ENCODE results near the gene NF1.
"Not testable (repeated sequence)": the region's sequence is repeated elsewhere in the genome, so short reads cannot be mapped to it uniquely, and the experiment has no call there.

Gene NF1

DNA sequence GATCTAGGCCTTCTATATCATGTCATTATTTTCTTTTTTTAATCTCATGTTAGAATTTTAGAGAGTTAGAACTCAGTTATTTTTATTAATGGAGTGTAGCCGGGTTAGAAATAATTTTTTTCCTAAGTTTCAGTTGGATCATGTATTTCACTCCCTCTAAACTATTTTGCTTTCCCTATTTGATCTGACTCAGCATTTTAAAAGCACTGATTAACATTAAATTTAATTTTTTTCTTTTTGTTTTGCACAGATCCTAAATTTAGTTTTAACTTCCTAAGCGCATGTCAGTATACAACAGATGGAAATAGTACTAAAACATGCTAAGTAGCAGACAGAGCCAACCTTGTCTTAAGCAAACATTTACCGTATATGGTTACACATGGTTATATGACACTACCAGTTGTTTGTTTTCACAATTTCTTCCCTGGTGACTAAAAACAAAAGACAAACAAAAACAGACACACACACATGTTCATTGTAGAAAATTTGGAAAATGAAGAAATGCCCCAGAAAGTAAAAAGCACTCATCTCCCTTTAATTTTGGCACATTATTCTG is 263.1 kb downstream of the NF1 start:
- no peak for DNase-seq

DNA sequence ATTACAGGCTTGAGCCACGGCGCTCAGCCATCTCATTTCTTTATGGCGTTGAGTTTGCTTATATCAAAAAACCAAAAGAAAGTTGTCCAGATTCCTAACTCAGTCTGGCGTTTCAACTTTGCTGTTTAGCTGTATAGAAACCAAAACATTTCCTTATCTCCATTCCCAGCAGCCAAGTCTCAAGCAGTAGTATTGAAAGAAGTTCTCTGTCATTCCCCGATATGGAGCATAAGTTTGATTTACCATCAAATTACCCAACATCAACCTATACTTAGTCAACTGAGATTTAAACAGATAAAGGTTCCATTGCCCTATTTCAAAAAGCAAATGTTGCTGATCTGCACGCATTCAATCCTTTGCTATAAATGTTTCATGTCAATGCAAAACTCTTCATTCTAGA is 269.2 kb downstream of the NF1 start:
- DNase-seq, result no peak

DNA sequence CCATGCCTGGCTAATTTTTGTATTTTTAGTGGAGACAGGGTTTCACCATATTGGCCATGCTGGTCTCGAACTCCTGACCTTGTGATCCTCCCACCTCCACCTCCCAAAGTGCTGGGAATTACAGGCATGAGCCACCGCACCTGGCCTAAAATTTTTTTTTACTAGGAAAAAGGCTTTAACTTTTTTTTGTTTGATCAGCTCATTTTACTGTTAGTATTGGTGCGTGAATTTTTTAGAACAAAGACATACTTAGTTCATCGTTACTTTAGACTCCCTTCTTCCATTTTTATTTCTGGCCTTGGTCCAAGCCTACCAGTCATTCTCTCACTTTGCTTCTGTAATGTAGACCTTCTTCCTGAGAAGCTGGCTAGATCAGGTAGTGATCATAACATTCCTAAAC is 271.3 kb downstream of the NF1 start:
- DNase-seq, result no peak

DNA sequence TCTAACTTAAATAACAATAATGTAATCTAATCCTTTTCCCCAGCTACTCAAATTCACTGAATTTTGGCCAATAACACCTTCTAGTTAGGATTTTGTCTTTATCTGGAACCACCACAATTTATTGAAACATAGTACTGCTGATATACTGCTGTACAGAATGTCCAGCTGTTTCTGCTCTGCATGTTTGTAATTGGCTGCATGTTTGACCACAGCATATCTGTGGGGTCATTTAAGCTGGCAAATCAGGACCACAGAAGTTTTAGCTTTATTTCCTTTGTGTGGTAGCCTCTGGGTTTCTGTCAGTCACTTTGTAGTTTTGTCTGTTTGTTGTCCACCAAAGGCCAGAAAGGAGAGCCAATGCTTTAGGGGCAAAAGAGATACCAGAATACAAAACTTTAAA is 274.5 kb downstream of the NF1 start:
- DNase-seq, result no peak

DNA sequence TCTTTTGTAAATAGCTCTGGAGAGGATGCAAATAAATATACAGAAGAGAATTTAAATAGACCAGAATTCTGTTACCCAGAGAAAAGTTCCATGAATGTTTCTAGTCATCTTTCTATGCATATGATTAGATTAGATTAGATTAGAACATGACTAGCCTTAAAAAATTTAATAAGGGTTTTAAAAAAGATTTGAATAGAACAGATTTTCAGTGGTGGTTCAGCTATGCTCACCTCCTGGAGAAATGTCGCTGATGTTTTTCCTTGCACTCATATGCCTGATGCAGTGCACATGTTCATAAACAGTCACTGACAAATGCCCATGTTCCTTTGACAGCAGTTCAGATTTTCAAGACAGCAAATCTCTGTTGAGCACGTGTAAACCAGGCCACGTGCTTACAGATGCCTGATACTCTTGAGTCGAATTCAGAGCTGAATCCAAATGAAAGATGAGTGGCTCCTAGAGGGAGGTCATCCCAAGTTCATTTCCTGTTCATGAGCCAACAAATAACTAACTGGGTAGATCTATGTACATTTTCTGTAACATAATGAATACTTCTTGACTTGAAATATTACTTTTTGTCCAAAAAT is 276.8 kb downstream of the NF1 start:
- peak; percentile 59 for DNase-seq

DNA sequence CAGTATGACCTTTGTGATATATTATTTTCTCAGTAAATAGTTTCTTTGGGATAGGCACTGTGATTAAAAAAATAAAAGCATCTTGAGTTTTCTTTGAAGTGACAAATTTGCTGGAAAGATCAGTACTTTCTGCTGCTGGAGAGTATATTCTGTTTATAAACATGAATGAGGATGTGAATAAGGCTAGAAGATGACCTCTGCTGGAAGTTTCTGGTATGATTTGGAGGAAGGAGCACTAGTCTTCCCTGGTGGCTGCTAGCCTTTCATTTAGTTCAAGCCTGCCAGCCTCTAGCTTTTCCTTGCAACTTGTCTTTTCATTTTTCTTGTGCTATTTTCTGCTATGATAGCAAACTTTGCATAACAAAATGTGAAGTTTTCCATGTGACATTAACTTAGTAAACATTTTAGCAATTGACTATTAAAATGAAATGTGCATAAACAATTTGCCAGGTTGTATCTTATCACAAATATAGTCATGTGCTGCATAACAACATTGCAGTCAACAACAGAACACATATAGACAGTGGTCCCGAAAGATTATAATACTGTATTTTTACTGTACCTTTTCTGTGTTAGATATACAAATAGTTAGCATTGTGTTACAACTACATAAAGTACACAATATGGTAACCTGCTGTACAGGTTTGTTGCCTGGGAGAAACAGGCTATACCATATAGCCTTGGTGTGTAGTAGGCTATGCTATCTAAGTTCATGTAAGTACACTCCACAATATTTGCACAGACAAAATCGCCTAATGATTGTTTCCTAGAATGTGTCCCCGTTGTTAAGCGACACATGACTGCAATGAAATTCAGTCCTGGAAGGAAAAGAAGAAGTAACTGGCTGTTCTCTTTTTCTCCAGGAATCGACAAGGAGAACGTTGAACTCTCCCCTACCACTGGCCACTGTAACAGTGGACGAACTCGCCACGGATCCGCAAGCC is 278.6 kb downstream of the NF1 start:
- DNase-seq, result peak; percentile 63

DNA sequence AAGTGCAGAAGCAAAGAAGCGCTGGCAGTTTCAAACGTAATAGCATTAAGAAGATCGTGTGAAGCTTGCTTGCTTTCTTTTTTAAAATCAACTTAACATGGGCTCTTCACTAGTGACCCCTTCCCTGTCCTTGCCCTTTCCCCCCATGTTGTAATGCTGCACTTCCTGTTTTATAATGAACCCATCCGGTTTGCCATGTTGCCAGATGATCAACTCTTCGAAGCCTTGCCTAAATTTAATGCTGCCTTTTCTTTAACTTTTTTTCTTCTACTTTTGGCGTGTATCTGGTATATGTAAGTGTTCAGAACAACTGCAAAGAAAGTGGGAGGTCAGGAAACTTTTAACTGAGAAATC is 279.3 kb downstream of the NF1 start:
- no peak for DNase-seq

DNA sequence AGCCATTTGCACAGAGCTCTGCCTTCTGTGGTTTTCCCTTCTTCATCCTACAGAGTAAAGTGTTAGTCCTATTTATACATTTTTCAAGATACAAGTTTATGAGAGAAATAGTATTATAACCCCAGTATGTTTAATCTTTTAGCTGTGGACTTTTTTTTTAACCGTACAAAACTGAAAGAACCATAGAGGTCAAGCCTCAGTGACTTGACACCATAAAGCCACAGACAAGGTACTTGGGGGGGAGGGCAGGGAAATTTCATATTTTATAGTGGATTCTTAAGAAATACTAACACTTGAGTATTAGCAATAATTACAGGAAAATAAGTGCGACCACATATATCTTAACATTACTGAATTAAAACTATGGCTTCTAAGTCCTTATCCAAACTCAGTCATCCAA is 279.7 kb downstream of the NF1 start:
- DNase-seq, result no peak

DNA sequence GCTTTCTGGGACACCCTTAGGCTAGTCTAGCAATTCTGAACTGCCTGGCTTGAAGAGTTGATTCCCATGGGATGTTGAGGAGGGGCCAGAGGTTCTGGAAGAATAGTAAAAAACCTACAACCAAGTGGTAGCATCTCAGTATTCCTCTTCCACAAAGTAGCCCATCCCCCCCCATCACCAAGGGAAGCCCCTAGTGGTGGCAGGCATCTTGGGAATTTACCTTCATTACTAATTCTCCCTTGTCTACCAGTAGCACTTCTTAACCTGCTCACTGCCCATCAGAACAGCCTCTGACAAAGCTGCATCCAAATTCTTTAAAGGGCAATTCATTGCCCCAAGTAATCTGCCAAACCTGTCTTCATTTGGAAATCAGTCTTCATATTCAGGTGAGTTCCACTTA is 283.9 kb downstream of the NF1 start:
- no peak for DNase-seq

DNA sequence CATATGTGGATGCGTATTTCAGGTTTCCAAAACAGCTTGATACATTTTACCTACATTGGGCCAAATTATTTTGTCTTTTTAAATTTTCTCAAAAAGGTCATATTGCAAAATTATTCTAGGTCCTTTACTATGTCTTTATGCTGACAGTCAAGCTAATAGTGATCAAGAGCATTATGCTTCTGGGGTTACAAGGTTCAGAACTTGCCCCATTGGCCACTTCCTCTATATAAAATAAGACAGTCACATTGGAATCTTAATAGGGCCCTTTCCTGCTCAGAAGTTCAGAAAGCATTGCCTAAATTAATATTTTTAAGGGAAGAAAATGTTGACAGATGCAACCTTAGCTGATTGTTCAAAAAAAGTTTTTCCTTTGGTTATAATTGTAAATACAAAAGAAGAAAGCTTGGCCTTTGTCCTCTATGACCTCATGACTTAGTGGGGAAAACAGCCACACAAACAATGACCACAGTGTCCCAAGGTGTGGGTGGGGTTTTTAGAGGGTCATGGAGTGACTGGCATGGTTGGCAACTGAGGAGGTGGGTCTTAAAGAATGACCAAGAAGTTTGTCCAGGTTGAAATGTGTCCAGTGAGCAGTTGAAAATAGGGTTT is 284.9 kb downstream of the NF1 start:
- DNase-seq, result no peak

DNA sequence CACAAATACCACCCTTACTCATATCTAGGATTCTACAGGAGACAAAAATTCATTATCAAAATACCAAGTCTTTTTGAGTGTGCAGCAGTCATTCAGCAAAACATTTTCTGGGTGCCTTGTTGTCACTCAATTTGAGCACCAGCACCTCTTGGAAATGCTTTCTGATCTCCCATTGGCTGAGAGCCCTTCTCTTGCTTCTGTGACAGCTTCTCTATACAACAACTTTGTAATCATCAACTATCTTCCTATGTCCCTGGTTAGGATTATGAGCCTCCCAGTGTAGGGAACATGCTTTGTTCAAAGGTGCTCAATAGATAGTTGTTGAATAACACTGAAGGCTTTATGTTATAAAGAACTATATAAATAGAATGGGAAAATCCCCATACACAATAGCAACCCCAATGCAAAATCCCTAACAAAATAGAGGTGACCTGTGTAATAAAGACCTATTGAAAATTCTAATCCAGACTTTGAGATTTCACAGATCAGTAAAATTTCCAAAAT is 286.4 kb downstream of the NF1 start:
- no peak for DNase-seq

DNA sequence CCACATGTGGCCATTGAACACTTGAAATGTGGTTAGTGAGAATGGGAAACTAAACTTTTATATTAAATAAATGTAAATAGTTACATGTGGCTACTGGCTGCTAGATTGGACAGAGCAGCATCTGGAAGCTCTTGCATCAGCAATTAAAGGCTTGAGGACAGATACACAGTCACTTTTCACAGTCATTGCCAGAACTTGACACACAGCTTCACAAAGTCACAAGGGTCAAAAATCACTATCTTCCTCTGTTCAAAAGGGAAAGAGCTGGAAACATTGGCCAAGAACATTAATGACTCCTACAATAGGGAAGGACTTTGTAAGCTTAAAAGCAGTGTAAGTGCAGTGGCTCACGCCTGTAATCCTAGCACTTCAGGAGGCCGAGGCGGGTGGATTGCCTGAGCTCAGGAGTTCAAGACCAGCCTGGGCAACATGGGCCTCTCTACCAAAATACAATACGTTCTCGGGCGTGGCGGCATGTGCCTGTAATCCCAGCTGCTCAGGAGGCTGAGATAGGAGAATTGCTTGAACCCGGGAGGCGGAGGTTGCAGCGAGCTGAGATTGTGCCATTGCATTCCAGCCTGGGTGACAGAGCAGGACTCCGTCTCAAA is 288.0 kb downstream of the NF1 start:
- DNase-seq, result not testable (repeated sequence)

DNA sequence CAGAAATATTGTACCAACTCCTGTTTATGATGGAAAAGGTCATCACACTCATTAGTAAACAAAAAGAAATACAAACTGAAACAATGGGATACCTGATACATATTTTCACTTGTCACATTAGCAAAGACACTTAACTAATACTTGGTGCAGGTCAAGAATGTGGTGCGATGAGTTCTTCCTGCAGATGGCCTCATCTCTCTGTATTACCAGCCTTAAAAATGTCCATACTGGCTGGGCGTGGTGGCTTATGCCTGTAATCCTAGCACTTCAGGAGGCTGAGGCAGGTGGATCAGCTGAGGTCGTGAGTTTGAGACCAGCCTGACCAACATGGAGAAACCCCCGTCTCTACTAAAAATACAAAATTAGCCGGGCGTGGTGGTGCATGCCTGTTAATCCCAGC is 288.7 kb downstream of the NF1 start:
- DNase-seq, result not testable (repeated sequence)

DNA sequence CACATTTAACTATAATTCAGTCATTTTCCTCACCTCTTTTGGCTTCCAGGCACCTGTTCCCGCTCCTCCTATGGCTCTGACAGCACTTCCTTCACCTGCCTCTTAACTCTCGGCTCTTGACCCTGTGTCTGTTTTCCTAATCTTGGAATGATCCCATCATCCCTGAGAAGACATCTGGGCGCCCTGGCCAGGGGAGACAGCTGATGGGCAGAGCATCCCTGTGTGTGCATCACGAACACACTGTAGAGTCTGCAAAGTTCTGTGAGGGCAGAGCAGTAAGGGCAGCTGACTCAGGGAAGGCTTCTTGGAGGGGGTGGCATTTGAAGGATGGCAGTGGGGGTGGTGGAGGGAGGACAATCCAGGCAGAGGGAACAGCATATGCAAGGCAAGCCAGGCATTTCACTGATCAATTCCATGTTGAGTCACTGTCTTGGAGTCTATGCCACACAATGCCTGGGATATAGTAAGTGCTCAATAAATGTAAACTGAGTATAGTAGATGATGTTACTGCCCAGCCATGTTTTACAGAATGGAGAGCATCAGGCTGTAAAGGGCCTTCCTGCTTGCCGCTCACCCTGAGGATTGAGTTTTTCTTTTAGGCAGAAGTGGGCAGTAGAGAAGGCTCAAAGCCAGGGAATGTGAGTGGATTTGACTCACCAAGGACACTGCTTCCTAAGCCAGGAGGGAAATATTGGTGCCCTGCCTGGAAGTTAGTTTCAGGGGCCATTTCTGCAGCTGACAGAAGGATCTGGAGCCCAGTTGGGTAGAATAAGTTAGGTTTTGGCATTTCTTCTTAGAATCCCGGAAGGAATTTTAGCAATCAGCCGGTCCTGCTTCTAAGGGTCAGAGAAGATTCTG is 290.9 kb downstream of the NF1 start:
- DNase-seq, result no peak

DNA sequence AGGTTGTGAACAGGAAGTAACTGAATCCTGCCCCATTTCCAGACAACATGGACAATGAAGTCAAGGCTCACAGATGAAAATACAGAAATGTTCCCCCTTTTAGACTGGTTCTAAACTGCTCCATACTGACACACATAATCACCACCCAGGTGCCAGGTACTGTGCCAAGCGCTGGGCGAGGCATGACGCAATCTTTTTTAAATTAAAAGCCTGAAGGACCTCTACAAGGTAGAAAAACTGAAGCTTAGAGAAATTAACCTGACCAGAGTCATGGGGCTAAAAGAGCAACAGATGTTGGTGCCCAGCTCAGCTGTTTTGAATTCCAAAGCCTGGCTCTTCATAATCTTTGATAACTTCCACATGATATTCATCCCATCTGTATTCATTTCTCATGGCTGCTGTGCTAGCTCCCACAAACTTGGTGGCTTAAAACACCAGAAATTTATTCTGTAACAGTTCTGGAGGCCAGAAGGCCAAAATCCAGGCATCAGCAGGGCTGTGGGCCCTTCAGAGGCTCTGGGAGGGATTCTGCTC is 291.8 kb downstream of the NF1 start:
- DNase-seq, result no peak

DNA sequence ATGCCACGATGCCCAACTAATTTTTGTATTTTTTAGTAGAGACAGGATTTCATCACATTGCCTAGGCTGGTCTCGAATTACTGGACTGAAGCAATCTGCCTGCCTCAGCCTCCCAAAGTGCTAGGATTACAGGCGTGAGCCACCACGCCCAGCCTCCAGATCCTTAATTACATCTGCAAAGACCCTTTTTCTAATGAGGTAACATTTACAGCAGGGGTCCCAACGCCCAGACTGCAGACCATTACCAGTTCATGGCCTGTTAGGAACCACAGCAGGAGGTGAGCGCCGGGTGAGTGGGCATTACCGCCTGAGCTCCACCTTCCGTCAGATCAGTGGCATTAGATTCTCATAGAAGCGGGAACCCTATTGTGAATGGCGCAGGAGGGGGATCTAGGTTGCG is 292.7 kb downstream of the NF1 start:
- DNase-seq, result no peak

DNA sequence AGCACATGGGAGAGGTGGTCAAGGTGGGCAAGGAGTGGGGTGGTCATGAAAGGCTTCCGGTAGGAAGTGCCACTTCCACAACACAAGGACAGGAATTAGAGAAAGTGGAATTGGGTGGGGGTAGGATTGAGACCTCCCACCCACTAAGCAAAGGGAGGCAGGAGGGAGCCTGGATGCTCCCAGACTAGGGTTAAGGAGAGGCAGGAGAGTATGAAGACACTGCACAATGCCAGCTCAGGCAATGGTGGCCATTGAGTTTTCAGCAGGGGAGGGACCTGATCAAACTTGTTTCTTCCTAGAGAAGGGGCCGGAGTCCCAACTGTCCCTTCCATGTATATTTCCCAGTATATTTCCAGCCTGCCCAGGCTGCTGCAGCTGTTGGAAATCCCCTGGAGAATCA is 293.6 kb downstream of the NF1 start:
- no peak for DNase-seq

DNA sequence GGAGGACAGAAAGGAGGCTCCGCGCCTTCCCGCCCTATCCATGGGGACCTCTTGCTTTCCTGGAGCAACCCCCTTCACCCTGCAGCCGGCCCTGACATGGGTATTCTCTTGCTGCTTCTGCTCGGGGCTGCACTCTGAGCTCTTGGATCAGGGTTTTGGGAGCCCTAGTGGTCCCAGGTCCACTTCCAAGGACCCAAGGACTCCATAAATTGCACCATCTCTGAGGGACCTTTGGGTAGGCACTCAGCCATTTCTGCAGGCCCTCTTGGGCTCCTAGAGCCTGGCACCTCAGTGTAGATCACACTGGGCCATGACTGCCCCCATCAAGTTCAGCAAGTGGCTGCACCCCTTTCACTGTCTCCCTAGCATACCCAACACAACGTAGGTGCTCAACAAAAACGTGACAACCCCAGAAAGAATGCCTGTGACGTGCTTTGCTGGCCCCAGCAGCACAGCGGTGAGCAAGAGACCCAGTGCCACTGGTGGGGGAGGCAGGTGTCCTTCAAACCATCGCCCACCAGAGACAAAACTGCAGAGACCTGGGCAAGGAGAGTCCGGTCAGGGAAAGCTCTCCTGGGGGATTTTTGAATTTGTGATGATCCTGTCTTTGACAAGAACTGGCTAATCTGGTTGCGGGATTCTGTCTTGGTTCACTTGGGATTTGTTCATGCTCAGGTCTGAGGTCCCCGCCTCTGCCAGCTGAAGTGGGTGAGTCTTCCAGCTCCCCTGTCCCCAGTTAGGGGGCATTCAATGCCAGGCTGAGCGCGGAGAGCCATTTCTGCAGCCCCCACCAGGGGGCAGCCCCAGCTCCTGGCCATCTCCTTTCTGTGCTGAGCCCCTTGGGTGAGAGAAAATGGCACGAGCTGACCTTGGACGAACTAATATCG is 294.2 kb downstream of the NF1 start:
- DNase-seq, result peak; percentile 37

DNA sequence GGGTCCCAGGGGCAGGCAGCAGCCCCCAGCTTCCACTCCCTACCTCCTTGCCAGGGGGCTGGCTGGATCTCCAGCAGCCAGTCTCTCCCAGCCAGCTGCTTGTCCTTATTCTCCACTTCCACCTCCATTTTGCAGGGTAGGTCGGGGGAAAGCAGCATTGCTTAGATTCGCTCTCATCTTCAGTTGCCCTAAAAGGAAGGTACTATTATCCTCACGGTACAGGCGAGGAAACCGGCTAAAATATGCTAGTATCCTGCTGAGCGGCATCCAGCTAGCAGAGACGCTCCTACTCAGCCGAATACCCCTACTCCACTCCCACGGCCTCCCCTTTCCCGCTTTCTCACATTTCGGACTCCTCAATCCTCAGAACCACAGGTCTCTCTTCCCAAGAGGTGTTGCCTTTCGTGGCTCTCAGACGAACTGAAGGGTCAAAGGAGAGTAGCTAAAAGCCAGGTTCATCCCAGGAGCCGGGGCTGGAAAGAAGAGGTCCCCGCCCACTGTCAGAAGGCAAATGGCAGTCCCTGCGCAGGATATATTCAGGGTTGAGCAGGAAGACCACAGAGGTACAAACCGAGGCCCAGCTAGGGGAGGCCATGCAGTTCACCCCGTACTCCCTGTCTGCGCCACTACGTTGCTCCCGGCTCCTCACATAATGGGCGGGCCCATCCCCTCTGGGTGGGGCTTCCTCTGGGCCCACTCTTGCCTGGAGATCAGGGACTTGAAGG is 295.0 kb downstream of the NF1 start:
- DNase-seq, result no peak

DNA sequence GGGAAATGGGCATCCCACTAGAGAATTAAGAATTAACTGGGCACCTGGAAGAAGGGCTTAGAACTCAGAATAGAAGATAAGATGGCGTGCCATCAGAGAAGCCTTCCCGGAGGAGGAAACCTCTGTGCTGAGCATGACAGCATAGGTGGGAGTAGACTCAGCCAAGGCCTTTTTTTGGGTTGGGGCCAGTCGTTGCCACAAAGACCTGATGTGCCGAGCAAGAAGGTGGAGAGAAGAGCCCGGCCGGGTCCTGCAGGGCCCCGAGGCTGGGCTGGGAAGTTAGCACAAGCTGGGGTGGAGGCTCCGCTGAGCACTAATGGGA is 295.6 kb downstream of the NF1 start:
- DNase-seq, result no peak
